Stimulated activated CD4-positive, alpha-beta T cell treated with anti-CD3 and anti-CD28 coated beads, Interleukin-2, amount 100 ng/mL, for 4 hours (primary cell): Measurements from ENCODE around the gene GNPDA2.
"Not testable (repeated sequence)": the region's sequence is repeated elsewhere in the genome, so short reads cannot be mapped to it uniquely, and the experiment has no call there.

Experiments
- DNase-seq: peaks from one replicate; pipeline ENCODE4 v3.0.0-alpha.2; 2020; ENCODE audit warnings: low read depth

The GNPDA2 gene

GRCh38 chr4:44726038-44726871 is at the start of gene GNPDA2:
Gene GNPDA2 (minus strand): TSS chr4:44726556. CDS start chr4:44722207, 4,349 bp downstream.
- peak; percentile 68 for DNase-seq

- DNase-seq, result no peak
Observed at GRCh38 chr4:44772340-44772739, 46.0 kb upstream of the GNPDA2 start.

- DNase-seq, result no peak
Observed at GRCh38 chr4:44771789-44772188, 45.4 kb upstream of the GNPDA2 start.

- no peak for DNase-seq
Observed at GRCh38 chr4:44766453-44766852, 40.1 kb upstream of the GNPDA2 start.

- no peak for DNase-seq
Observed at GRCh38 chr4:44765116-44765515, 38.8 kb upstream of the GNPDA2 start.

GRCh38 chr4:44761306-44761705 is 35.0 kb upstream of the GNPDA2 start:
- DNase-seq, result no peak

- no peak for DNase-seq
Observed at GRCh38 chr4:44760142-44760898, 34.0 kb upstream of the GNPDA2 start.

- no peak for DNase-seq
Observed at GRCh38 chr4:44756559-44756958, 30.2 kb upstream of the GNPDA2 start.

- DNase-seq, result no peak
Observed at GRCh38 chr4:44740201-44740600, 13.8 kb upstream of the GNPDA2 start.

- no peak for DNase-seq
Observed at GRCh38 chr4:44738615-44739014, 12.3 kb upstream of the GNPDA2 start.

GRCh38 chr4:44736900-44737299 is 10.5 kb upstream of the GNPDA2 start:
- no peak for DNase-seq

- DNase-seq, result not testable (repeated sequence)
Observed at GRCh38 chr4:44728694-44729093, 2.3 kb upstream of the GNPDA2 start.

GRCh38 chr4:44727471-44727870 is 1.1 kb upstream of the GNPDA2 start:
- DNase-seq, result no peak

GRCh38 chr4:44725726-44726037 is 674 bp downstream of the GNPDA2 start:
- DNase-seq, result no peak

- no peak for DNase-seq
Observed at GRCh38 chr4:44725166-44725565, 1.2 kb downstream of the GNPDA2 start.

GRCh38 chr4:44722001-44722400 is 4.4 kb downstream of the GNPDA2 start:
- DNase-seq, result no peak

- no peak for DNase-seq
Observed at GRCh38 chr4:44720371-44720770, 6.0 kb downstream of the GNPDA2 start.

- no peak for DNase-seq
Observed at GRCh38 chr4:44716597-44716996, 9.8 kb downstream of the GNPDA2 start.

GRCh38 chr4:44713125-44713524 is 13.2 kb downstream of the GNPDA2 start:
- DNase-seq, result no peak

GRCh38 chr4:44704673-44705072 is 21.7 kb downstream of the GNPDA2 start:
- no peak for DNase-seq

GRCh38 chr4:44701037-44701436 is 25.3 kb downstream of the GNPDA2 start:
- no peak for DNase-seq

GRCh38 chr4:44700427-44700826 is 25.9 kb downstream of the GNPDA2 start:
- no peak for DNase-seq

GRCh38 chr4:44684648-44685047 is 41.7 kb downstream of the GNPDA2 start:
- DNase-seq, result no peak

- DNase-seq, result no peak
Observed at GRCh38 chr4:44679060-44679459, 47.3 kb downstream of the GNPDA2 start.
